ENCODE data around the gene ZNF256.

- TF ChIP-seq CTCF (optimal IDR thresholded peaks at IDR 0.05 in 1 of 3, IDR thresholded peaks at IDR 0.05 in 1 of 3, conservative IDR thresholded peaks at IDR 0.05 in 1 of 3; ENCODE audit: extremely low read depth in 1 of 3, insufficient read depth in 2 of 3, low read length in 3 of 3), result no peak
- TF ChIP-seq EZH2 (IDR thresholded peaks at IDR 0.05; ENCODE audit: low read length), result no peak
These were observed 12.5 kb downstream of the ZNF256 start, which contains the start of gene ZNF418 for GRCh38 chr19:57934820-57935665.
